ENCODE data around the gene REEP5. TPM values are rescaled to one million over a fixed set of nuclear protein-coding genes. Genes with fewer than 3 reads are reported as not detected.

Gene REEP5
- total and polyA plus RNA-seq, 2 of the 13 experiments (the other 11 are each of a cell fraction or from before 2014, with no cell fraction given): 49.4 to 239 TPM

DNA sequence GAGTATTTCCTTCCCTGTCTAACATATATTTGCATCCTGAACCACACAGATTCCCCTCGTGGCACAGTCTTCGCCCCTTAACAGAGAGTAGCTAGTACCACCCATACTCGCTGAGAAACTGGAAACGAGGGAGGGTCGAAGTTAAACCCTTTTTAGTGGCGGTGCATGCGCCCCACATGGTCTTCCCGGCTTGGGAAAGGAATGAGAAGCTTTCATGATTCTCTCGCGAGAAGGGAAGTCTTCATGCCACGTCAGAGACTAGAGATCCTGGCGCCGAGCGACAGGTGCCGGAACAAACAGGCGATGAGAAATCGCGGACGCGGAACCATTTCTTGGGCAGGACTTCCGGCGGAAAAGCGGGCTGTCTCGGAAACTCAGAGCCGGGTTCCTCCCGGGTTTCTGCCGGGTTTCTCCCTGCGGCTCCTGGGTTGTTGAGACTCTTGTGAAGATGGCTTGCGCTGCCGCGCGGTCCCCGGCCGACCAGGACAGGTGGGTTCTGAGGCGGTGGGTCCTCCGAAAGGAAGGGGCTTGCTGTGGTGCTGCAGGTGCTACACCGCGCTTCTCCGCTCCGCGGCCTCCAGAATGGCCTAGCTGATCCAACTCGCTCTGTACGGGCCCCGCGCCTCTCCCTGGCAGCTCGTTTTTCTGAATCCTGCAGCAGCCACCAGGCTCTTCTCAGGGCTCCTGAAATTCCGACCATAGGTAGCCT lies 60.9 kb downstream of the REEP5 start, which contains the start of gene SRP19 (continued):
- TF ChIP-seq, protein P1, sequence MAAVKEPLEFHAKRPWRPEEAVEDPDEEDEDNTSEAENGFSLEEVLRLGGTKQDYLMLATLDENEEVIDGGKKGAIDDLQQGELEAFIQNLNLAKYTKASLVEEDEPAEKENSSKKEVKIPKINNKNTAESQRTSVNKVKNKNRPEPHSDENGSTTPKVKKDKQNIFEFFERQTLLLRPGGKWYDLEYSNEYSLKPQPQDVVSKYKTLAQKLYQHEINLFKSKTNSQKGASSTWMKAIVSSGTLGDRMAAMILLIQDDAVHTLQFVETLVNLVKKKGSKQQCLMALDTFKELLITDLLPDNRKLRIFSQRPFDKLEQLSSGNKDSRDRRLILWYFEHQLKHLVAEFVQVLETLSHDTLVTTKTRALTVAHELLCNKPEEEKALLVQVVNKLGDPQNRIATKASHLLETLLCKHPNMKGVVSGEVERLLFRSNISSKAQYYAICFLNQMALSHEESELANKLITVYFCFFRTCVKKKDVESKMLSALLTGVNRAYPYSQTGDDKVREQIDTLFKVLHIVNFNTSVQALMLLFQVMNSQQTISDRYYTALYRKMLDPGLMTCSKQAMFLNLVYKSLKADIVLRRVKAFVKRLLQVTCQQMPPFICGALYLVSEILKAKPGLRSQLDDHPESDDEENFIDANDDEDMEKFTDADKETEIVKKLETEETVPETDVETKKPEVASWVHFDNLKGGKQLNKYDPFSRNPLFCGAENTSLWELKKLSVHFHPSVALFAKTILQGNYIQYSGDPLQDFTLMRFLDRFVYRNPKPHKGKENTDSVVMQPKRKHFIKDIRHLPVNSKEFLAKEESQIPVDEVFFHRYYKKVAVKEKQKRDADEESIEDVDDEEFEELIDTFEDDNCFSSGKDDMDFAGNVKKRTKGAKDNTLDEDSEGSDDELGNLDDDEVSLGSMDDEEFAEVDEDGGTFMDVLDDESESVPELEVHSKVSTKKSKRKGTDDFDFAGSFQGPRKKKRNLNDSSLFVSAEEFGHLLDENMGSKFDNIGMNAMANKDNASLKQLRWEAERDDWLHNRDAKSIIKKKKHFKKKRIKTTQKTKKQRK (IDR thresholded peaks at IDR 0.05; ENCODE audit: low read length): no peak
- peak; percentile 77 for TF ChIP-seq ZNF782 (CRISPR knock-in tag; IDR thresholded peaks at IDR 0.05; ENCODE audit: borderline replicate concordance)
- peak; percentile 63; the same call in 1 of the 2 replicates for TF ChIP-seq ZNF24 (IDR thresholded peaks at IDR 0.05)
- peak; percentile 91 for TF ChIP-seq PHF20 (CRISPR knock-in tag; IDR thresholded peaks at IDR 0.05)
- peak; percentile 88 for TF ChIP-seq ISX (CRISPR knock-in tag; conservative IDR thresholded peaks at IDR 0.05)
- TF ChIP-seq MIER3 (CRISPR knock-in tag; IDR thresholded peaks at IDR 0.05; ENCODE audit: borderline replicate concordance): peak; percentile 83; the same call in 1 of the 2 replicates
- TF ChIP-seq, protein P2, sequence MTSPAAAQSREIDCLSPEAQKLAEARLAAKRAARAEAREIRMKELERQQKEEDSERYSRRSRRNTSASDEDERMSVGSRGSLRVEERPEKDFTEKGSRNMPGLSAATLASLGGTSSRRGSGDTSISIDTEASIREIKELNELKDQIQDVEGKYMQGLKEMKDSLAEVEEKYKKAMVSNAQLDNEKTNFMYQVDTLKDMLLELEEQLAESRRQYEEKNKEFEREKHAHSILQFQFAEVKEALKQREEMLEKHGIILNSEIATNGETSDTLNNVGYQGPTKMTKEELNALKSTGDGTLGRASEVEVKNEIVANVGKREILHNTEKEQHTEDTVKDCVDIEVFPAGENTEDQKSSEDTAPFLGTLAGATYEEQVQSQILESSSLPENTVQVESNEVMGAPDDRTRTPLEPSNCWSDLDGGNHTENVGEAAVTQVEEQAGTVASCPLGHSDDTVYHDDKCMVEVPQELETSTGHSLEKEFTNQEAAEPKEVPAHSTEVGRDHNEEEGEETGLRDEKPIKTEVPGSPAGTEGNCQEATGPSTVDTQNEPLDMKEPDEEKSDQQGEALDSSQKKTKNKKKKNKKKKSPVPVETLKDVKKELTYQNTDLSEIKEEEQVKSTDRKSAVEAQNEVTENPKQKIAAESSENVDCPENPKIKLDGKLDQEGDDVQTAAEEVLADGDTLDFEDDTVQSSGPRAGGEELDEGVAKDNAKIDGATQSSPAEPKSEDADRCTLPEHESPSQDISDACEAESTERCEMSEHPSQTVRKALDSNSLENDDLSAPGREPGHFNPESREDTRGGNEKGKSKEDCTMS (CRISPR knock-in tag; conservative IDR thresholded peaks at IDR 0.05): no peak; the same call in 1 of the 2 replicates
- peak; percentile 62; the same call in 1 of the 2 replicates for TF ChIP-seq SP4 (CRISPR knock-in tag; IDR thresholded peaks at IDR 0.05)
- no peak for TF ChIP-seq CHD4 (IDR thresholded peaks at IDR 0.05; ENCODE audit: borderline replicate concordance, low read length)
- peak; percentile 41; the same call in 1 of the 2 replicates for TF ChIP-seq HMG20A (CRISPR knock-in tag; IDR thresholded peaks at IDR 0.05; ENCODE audit: borderline replicate concordance)
- peak; percentile 26 for TF ChIP-seq HNRNPLL (IDR thresholded peaks at IDR 0.05; ENCODE audit: low read depth, low read length, poor library complexity, severe bottlenecking)
- TF ChIP-seq, protein P3, sequence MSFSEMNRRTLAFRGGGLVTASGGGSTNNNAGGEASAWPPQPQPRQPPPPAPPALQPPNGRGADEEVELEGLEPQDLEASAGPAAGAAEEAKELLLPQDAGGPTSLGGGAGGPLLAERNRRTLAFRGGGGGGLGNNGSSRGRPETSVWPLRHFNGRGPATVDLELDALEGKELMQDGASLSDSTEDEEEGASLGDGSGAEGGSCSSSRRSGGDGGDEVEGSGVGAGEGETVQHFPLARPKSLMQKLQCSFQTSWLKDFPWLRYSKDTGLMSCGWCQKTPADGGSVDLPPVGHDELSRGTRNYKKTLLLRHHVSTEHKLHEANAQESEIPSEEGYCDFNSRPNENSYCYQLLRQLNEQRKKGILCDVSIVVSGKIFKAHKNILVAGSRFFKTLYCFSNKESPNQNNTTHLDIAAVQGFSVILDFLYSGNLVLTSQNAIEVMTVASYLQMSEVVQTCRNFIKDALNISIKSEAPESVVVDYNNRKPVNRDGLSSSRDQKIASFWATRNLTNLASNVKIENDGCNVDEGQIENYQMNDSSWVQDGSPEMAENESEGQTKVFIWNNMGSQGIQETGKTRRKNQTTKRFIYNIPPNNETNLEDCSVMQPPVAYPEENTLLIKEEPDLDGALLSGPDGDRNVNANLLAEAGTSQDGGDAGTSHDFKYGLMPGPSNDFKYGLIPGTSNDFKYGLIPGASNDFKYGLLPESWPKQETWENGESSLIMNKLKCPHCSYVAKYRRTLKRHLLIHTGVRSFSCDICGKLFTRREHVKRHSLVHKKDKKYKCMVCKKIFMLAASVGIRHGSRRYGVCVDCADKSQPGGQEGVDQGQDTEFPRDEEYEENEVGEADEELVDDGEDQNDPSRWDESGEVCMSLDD (CRISPR knock-in tag; IDR thresholded peaks at IDR 0.05; ENCODE audit: borderline replicate concordance): peak; percentile 80
- TF ChIP-seq MBD4 (IDR thresholded peaks at IDR 0.05; ENCODE audit: borderline replicate concordance, low read length): no peak
- TF ChIP-seq YY1 (IDR thresholded peaks at IDR 0.05; ENCODE audit: insufficient read depth, insufficient replicate concordance, low read depth, low read length): peak; percentile 75
- TF ChIP-seq KLF15 (CRISPR knock-in tag; IDR thresholded peaks at IDR 0.05; ENCODE audit: borderline replicate concordance): peak; percentile 59
- no peak for TF ChIP-seq DNMT1 (CRISPR knock-in tag; IDR thresholded peaks at IDR 0.05)
- peak; percentile 80 for TF ChIP-seq MED1 (CRISPR knock-in tag; IDR thresholded peaks at IDR 0.05)
- peak; percentile 64 for TF ChIP-seq ZNF768 (CRISPR knock-in tag; IDR thresholded peaks at IDR 0.05)
- TF ChIP-seq, protein P4, sequence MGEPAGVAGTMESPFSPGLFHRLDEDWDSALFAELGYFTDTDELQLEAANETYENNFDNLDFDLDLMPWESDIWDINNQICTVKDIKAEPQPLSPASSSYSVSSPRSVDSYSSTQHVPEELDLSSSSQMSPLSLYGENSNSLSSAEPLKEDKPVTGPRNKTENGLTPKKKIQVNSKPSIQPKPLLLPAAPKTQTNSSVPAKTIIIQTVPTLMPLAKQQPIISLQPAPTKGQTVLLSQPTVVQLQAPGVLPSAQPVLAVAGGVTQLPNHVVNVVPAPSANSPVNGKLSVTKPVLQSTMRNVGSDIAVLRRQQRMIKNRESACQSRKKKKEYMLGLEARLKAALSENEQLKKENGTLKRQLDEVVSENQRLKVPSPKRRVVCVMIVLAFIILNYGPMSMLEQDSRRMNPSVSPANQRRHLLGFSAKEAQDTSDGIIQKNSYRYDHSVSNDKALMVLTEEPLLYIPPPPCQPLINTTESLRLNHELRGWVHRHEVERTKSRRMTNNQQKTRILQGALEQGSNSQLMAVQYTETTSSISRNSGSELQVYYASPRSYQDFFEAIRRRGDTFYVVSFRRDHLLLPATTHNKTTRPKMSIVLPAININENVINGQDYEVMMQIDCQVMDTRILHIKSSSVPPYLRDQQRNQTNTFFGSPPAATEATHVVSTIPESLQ (CRISPR knock-in tag; conservative IDR thresholded peaks at IDR 0.05): peak; percentile 74; the same call in 1 of the 2 replicates
